ENCODE data around the gene SMYD3.

SMYD3 gene

GRCh38 chr1:246131095-246131494 is 376.0 kb downstream of the SMYD3 start:
- TF ChIP-seq CTCF (IDR thresholded peaks at IDR 0.05), result no peak
- no peak overlapping the region for H3K4me3 ChIP-seq
- no peak overlapping the region for H3K27ac ChIP-seq
- no peak for DNase-seq (ENCODE audit: low spot score)

GRCh38 chr1:246128494-246129069 is 378.5 kb downstream of the SMYD3 start:
- Histone ChIP-seq H3K4me3 (no peak overlapping the region), H3K27ac (no peak overlapping the region)
- no peak for DNase-seq (ENCODE audit: low spot score)
- no peak for TF ChIP-seq CTCF (IDR thresholded peaks at IDR 0.05)

- no peak overlapping the region for H3K27ac ChIP-seq
- TF ChIP-seq CTCF (IDR thresholded peaks at IDR 0.05), result no peak
- no peak overlapping the region for H3K4me3 ChIP-seq
- no peak for DNase-seq (ENCODE audit: low spot score)
Observed at GRCh38 chr1:246126580-246126979, 380.5 kb downstream of the SMYD3 start.

GRCh38 chr1:246122071-246122470 is 385.0 kb downstream of the SMYD3 start:
- no peak overlapping the region for H3K4me3 ChIP-seq
- no peak for TF ChIP-seq CTCF (IDR thresholded peaks at IDR 0.05)
- no peak overlapping the region for H3K27ac ChIP-seq
- DNase-seq (ENCODE audit: low spot score), result no peak

- no peak overlapping the region for H3K4me3 ChIP-seq
- no peak overlapping the region for H3K27ac ChIP-seq
- DNase-seq (ENCODE audit: low spot score), result no peak
- no peak for TF ChIP-seq CTCF (IDR thresholded peaks at IDR 0.05)
Observed at GRCh38 chr1:246121533-246121932, 385.5 kb downstream of the SMYD3 start.

- H3K4me3 ChIP-seq, result no peak overlapping the region
- H3K27ac ChIP-seq, result no peak overlapping the region
- no peak for TF ChIP-seq CTCF (IDR thresholded peaks at IDR 0.05)
- DNase-seq (ENCODE audit: low spot score), result no peak
Observed at GRCh38 chr1:246117066-246117791, 389.9 kb downstream of the SMYD3 start.

GRCh38 chr1:246114369-246114768 is 392.7 kb downstream of the SMYD3 start:
- no peak for TF ChIP-seq CTCF (IDR thresholded peaks at IDR 0.05)
- no peak overlapping the region for H3K4me3 ChIP-seq
- H3K27ac ChIP-seq, result no peak overlapping the region
- DNase-seq (ENCODE audit: low spot score), result no peak

Data from coronary artery (tissue), 2 donors.